A204.1 (cell line): ENCODE measurements around the gene DSC2.
"Not testable (repeated sequence)": the region's sequence is repeated elsewhere in the genome, so short reads cannot be mapped to it uniquely, and the experiment has no call there.

Experiments
- FAIRE-seq: peaks from 2 replicates; lab custom pipeline; 2012; peaks lifted over from hg19 to GRCh38; lab: Jason Lieb, UNC

Gene DSC2

GRCh38 chr18:31042406-31043181 is 59.6 kb downstream of the DSC2 start, which contains the start of gene DSC3:
DSC3 (minus strand) TSS chr18:31042742; CDS start chr18:31042660, 82 bp downstream.
- FAIRE-seq: no peak

- no peak for FAIRE-seq
These were observed 60.2 kb downstream of the DSC2 start for GRCh38 chr18:31042084-31042405.

GRCh38 chr18:31041271-31042083 is 60.7 kb downstream of the DSC2 start:
- FAIRE-seq: no peak

GRCh38 chr18:31040686-31041270 is 61.4 kb downstream of the DSC2 start:
- FAIRE-seq: no peak

GRCh38 chr18:31039426-31039825 is 62.8 kb downstream of the DSC2 start:
- FAIRE-seq: no peak

DNA sequence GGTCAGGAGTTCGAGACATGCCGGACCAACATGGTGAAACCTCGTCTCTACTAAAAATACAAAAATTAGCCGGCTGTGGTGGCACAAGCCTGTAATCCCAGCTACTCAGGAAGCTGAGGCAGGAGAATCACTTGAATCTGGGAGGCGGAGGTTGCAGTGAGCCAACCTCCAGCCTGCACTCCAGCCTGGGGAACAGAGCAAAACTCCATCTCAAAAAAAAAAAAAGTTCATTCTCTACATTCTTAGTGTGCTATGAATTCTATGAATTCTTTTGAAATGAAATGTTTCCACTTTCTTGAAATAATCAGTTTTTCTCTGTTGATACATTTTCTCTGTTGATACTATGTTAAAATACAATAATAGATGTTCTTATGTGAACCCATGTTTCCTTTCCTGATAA is 64.5 kb downstream of the DSC2 start:
- FAIRE-seq: not testable (repeated sequence)

- FAIRE-seq: no peak
These were observed 67.7 kb downstream of the DSC2 start for GRCh38 chr18:31034541-31034940.

- no peak for FAIRE-seq
These were observed 71.5 kb downstream of the DSC2 start for GRCh38 chr18:31030574-31031278.

DNA sequence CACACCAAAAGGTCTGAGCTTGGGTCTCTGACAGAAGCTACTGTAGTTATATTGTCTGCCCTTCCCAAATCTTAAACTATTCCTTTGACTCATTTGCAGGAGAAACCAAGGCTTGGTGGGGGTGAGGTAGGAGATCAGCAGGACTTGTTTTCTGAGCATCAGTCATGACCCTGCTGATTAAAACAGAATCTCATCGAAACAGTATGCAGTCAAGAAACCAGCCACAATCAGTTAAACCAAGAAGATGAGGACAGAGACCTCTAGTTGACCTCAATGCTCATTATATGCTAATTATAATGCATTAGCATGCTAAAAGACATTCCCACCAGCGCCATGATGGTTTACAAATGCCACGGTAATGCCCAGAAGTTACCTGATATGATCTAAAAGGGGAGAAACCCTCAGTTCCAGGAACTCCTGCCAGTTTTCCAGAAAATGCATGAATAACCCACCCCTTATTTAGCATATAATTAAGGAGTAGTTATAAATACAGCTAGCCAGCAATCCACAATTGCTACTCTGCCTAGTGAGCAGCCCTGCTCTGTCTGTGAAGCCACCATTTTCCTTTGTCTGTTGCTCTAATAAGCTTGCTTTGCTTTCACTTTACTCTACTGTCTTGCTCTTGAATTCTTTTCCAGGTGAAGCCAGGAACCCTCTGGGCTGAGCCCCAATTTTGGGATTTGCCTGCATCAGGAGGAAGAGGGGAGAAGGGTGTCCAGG is 86.3 kb downstream of the DSC2 start:
- no peak for FAIRE-seq

- not testable (repeated sequence) for FAIRE-seq
These were observed 90.8 kb downstream of the DSC2 start for GRCh38 chr18:31011455-31011854.

- no peak for FAIRE-seq
These were observed 91.6 kb downstream of the DSC2 start for GRCh38 chr18:31010601-31011000.
